Measurements from ENCODE around the gene XYLB.

The XYLB gene

GRCh38 chr3:38364721-38365400 lies 18.3 kb downstream of the XYLB start:
- no peak for DNase-seq (ENCODE audit: low read depth in 2 of 2)

DNA sequence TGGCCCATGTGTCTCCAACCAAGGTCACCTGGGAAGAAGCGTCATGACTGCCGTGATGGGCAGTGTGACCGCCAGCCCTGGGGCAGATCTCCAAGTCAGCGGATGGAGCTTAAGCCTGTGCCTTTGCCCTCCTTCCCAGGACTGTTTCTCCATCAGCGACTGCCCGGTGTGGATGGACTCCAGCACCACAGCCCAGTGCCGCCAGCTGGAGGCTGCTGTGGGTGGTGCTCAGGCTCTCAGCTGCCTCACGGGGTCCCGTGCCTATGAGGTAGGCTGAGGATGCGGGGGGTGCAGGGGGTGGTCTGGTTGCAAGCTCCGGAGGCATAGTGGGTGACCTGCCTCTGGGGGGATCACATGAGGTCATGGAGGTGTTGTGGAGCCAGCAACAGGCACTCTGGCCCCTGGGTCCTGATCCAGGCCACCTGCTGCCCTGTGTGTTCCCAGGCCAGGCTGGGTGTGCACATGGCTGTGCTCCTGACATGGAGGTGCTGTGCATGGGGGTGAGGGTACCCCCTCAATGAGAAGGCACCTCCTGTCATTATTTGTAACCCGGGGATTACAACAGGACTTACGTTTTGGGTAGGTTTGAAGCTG lies 19.0 kb downstream of the XYLB start:
- no peak for DNase-seq (ENCODE audit: low read depth in 2 of 2)

GRCh38 chr3:38366082-38366481 lies 19.5 kb downstream of the XYLB start:
- no peak for DNase-seq (ENCODE audit: low read depth in 2 of 2)

DNA sequence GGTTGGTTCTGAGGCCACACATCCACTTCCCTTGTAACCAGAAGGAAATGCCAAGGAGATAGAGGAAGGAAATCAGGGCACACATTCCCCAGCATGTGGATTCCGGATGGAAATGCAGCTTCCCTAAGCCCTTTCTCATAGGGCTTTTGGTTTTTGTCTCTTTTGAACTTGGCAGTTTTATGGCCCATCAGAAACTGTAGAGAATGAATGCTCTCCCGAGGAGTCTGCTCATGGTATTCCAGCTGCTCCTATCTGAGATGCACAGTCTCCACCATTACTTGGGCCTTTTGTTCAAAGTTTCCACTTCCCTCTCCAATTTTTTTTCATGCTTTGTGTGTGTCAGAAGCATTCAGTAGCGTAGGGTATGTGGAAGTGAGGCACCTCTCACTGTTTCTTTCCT lies 21.2 kb downstream of the XYLB start:
- DNase-seq (ENCODE audit: low read depth in 2 of 2): no peak

- DNase-seq (ENCODE audit: low read depth in 2 of 2): no peak
Observed at GRCh38 chr3:38368238-38368637, 21.7 kb downstream of the XYLB start.

GRCh38 chr3:38369186-38369585 lies 22.6 kb downstream of the XYLB start:
- DNase-seq (ENCODE audit: low read depth in 2 of 2): no peak

DNA sequence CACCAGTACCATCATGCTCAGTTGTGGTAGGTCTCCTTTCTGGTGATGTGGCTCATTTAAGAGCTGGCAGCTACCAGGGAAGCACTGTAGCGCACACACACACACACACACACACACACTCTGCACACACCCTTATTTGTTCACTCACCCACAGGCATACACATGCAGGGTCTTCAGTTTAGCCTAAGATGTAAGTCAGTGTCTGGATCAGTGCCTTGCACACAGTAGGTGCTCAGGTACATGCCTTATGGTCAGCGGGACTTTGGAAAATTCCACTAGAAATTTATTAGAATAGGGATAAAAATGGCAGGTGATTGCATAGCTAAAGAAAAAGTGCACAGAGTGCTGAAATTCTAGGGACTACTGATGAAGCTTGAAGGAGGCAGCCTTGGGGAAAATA lies 23.6 kb downstream of the XYLB start:
- no peak for DNase-seq (ENCODE audit: low read depth in 2 of 2)

DNA sequence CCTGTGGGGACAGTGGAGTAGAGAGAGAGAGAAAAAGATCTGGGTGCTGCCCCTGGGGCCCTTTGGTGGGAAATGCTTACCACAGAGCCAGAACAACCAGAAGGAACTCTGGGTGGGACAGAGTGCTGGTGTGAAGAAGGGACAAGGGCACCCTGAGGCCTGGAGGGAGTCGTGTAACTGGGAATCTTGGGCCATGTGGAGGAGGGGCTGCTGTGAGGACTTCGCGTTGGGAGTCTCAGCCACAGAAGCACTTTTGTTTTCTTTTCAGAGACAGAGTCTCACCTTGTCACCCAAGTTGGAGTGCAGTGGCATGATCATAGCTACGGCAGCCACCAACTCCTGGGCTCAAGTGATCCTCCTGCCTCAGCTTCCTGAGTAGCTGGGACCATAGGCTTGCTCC lies 24.3 kb downstream of the XYLB start:
- DNase-seq (ENCODE audit: low read depth in 2 of 2): no peak

- DNase-seq (ENCODE audit: low read depth in 2 of 2): no peak
Observed at GRCh38 chr3:38371541-38372213, 25.1 kb downstream of the XYLB start.

DNA sequence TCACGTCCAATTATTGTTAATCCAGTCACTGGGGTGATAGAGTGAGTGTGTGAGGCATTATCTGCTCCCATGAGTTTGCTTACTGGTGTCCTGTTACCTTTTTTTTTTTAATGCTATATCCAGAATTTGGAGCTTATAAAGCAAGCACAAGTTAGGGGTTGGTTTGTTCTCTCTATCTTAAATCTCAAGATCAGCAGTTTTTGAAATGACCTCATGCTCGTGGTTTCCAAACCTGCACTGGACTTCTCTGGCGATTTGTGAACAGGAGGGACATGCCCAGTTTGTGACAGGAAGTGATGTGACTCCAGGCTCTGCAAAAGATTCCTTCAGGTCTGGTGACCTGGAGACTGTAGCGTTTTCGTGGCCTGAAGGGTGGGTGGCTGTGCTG lies 25.6 kb downstream of the XYLB start:
- no peak for DNase-seq (ENCODE audit: low read depth in 2 of 2)

DNA sequence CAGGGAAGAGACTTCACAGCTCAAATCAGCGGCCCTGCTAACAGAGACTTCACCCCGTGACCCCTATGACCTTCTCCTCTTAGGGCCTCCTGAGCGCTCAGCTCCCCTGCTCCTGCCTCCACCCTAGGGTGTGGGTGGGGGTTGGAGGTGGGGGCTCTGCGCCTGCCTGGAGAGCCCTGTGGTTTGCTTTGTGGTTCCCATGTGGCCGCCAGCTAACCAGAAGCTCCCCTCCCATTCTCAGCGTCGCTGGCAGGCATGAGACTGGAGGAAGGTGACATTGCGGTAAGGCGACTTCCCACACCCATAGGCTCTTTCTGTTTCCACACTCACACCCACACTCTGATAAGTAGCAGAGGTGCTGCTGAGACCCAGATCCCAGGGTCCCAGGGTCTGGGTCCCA lies 27.6 kb downstream of the XYLB start:
- peak; percentile 5 to 32 for DNase-seq (ENCODE audit: low read depth in 2 of 2)

DNA sequence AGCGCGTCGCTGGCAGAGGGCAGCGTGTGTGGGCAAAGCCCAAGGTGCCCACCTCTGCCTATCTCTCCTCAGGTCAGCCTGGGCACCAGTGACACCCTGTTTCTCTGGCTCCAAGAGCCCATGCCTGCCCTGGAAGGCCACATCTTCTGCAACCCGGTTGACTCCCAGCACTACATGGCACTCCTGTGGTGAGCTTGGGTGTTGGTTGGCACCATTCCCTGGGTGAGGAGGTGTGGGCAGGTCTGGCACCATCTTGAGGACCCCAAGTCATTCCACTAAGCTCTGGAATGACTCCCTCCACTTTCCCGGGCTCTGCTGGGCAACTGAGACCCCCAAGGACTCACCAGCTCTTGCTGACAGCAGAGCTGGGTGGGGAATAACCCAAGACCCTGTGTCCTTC lies 28.5 kb downstream of the XYLB start:
- no peak for DNase-seq (ENCODE audit: low read depth in 2 of 2)

- no peak for DNase-seq (ENCODE audit: low read depth in 2 of 2)
Observed at GRCh38 chr3:38375488-38376097, 29.0 kb downstream of the XYLB start.

- DNase-seq (ENCODE audit: low read depth in 2 of 2): no peak
Observed at GRCh38 chr3:38376098-38376816, 29.7 kb downstream of the XYLB start.

DNA sequence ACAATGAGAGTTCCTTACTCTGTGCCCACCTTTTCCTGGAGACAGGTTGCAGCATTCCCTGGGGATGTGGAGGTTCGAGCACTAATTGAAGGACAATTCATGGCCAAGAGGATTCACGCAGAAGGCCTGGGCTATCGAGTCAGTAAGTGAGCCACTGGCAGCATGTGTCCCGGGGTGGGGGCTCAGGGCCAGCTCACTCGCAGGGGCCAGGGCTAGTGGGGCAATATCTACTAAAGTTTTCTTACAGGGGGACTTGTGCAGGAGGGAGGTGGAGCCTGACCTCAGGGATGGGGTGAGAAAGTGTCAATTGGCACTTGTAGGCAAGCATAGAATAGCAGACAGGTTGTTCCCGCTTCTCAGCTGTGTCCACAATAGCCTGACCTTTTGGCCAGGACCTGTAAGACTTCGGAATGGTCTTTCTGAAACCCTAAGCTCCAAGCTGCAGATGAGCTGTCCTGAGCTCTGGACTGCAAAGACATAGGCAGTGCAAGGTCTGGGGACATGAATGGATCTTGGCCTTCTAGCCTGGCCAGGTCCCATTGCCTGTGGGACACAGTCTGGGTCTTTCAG lies 32.7 kb downstream of the XYLB start:
- no peak for DNase-seq (ENCODE audit: low read depth in 2 of 2)

GRCh38 chr3:38382506-38383080 lies 36.0 kb downstream of the XYLB start:
- no peak for DNase-seq (ENCODE audit: low read depth in 2 of 2)

- DNase-seq (ENCODE audit: low read depth in 2 of 2): no peak
Observed at GRCh38 chr3:38383156-38383875, 36.7 kb downstream of the XYLB start.

DNA sequence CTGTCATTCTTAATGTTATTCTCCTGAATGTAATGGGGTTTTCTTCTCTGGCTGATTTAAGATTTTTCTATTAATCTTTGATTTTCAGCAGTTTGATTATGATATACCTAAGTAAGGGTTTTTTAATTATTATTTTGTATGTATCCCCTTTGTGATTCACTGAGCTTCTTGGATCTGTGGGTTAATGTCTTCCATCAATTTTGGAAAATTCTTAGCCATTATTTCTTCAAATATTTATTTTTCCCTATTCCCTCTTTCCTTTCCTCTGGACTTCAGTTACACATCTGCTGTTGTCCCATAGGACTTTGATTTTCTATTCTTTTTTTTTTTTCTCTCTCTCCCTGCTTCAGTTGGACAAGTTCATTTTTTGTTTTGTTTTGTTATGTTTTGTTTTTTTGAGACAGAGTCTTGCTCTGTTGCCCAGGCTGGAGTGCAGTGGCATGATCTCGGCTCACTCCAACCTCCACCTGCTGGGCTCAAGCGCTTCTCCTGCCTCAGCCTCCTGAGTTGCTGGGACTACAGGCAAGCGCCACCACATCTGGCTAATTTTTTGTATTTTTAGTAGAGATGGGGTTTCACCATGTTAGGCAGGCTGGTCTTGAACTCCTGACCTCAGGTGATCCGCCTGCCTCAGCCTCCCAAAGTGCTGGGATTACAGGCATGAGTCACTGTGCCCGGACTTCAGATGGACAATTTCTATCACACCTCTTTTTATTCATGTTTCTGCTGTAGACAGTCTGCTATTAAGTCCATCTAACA lies 40.6 kb downstream of the XYLB start:
- DNase-seq (ENCODE audit: low read depth in 2 of 2): no peak

DNA sequence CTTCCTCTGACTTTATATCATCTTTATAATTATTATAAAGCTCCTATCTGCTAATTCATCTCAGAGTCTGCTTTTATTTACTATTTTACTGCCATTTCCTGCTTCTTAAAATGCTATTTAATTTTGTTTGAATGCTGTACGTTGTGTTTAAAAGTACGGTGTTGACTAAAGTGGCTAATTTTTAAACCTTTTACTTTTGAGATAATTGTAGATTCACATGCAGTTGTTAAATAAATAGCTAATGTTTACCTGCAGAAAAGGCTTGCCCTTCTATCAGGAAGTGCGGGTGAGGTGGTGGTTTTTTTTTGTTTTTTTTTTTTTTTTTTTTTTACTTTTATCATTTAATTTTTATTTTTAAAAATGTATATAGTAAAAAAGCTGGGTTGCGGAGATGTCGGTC lies 41.3 kb downstream of the XYLB start:
- DNase-seq (ENCODE audit: low read depth in 2 of 2): no peak

DNA sequence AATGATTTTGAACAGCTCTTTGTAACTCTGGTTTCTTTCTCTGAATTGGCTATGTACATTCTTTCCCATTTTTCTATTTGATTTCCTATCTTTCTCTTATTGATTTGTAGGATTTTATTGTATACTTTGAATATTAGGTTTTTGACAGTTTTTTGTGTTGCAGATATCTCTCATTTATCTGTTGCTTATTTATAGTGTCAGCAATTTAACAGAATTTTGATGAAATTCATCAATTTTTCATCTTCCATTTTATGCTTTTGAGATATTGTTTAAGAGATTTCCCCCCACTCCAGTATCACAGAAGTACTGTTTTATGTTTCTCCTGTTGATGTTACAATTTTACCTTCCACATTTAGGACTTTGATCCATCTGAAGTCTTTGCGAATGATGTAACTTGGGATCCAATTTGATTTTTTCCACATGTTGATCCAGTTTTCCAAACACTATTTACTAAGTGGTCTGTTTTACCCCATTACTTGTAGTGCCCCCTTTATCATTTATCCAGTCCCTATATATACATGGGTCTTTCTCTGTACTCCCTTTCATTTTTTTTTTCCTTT lies 46.1 kb downstream of the XYLB start:
- DNase-seq (ENCODE audit: low read depth in 2 of 2): no peak
